Stomach (tissue), 9 donors: ENCODE measurements around the gene CTNNA1. TPM values are rescaled to one million over a fixed set of nuclear protein-coding genes. Genes with fewer than 3 reads are reported as not detected.

ENCODE experiments used
- DNase-seq, 2 donors: peaks; one replicate each; pipeline versions ENCODE4 v3.0.0 to v3.0.0-alpha.2; 2013 to 2019
- H3K27ac ChIP-seq, 5 donors: fragments of 200-600 bp in 4 of 5; sonication (generic) in 4 of 5; one replicate each; pipeline ENCODE4 v1.5.1; 2013 to 2019; ENCODE audit warnings: mild to moderate bottlenecking in 1 of 5, moderate library complexity in 1 of 5
- H3K27me3 ChIP-seq, 3 donors: fragments of 200-600 bp; sonication (generic); one replicate each; pipeline ENCODE4 v1.5.1; 2017 to 2019; ENCODE audit warnings: mixed run types in 1 of 3
- H3K36me3 ChIP-seq, 4 donors: fragments of 200-600 bp; sonication (generic); 1 replicate in 3 of 4; 2 replicates in 1 of 4; pipeline ENCODE4 v1.5.1; 2016 to 2019
- H3K4me1 ChIP-seq, 4 donors: fragments of 200-600 bp; sonication (generic); one replicate each; pipeline ENCODE4 v1.5.1; 2016 to 2019
- H3K4me3 ChIP-seq, 4 donors: fragments of 200-600 bp; sonication (generic) in 3 of 4; one replicate each; pipeline ENCODE4 v1.5.1; 2016 to 2019; ENCODE audit warnings: mild to moderate bottlenecking in 1 of 4
- H3K9me3 ChIP-seq, 4 donors: fragments of 200-600 bp; sonication (generic); one replicate each; pipeline ENCODE4 v1.5.1; 2016 to 2019
- EP300 ChIP-seq: sonication (generic); formaldehyde crosslinking; IDR thresholded peaks from one replicate; pipeline ENCODE4 v1.6.1; 2017; ENCODE audit warnings: antibody characterized with exemption
- POLR2A ChIP-seq, 4 donors: fragments of 450-650 bp; IDR thresholded peaks; one replicate each; pipeline ENCODE4 v1.6.1; 2016; ENCODE audit warnings: antibody characterized with exemption in 4 of 4, control low read depth in 2 of 4, mild to moderate bottlenecking in 1 of 4, moderate library complexity in 1 of 4
- POLR2AphosphoS5 ChIP-seq, 3 donors: sonication (generic); formaldehyde crosslinking; IDR thresholded peaks; one replicate each; pipeline ENCODE4 v1.6.1; 2016; ENCODE audit warnings: antibody characterized with exemption in 3 of 3
- WGBS, 5 donors: extraction: QIAGEN DNeasy Blood & Tissue Kit in 3 of 5; methylation state at CpG; one replicate each; pipeline versions ENCODE4 v1.1.5 to v1.1.7; 2013 to 2018; 5-methylcytosine and 5-hydroxymethylcytosine counted together
- intact Hi-C: fragments of 100-400 bp; cut with DNase I; formaldehyde crosslinking; loops from one replicate; pipeline ENCODE4 v1.15.1; 2023; ENCODE audit warnings: low total_unique reads
- polyA plus RNA-seq, 3 donors: library from polyadenylated mRNA; stranded (reverse); fragments of 200-250 nt; gene quantifications; one replicate each; pipeline ENCODE4 v1.2.3, GENCODE V29; 2013
- total RNA-seq, 5 donors: library from RNA; depleted of rRNA; stranded (reverse); fragments of >200 nt; gene quantifications; one replicate each; pipeline versions ENCODE4 v1.1.0 to v1.2.3, GENCODE V29; 2014 to 2016
- TF ChIP-seq, protein P1 (sequence below), 7 experiments: fragments of 450-650 bp in 4 of 7; fragments of 200-600 bp in 3 of 7; sonication (generic) in 3 of 7; IDR thresholded peaks; one replicate each; pipeline ENCODE4 v1.5.1; 2016 to 2019; ENCODE audit warnings: antibody characterized with exemption in 7 of 7, control low read depth in 2 of 7, mild to moderate bottlenecking in 1 of 7
- donor health status: healthy with polysubstance abuse.
- donor health status: Bipolar disorder and iron deficiency.
- donor health status: healthy.

CTNNA1 gene
- total and polyA plus RNA-seq, 8 donors, result 88.7 to 531 (median 214) TPM

GRCh38 chr5:138720840-138721239 lies 32.4 kb upstream of the CTNNA1 start:
- Histone ChIP-seq H3K36me3 (no peaks in the 10 kb centered on the region), H3K9me3 (no peaks in the 10 kb centered on the region), H3K27me3 (no peaks in the 10 kb centered on the region), H3K4me3 (no peak overlapping the region), H3K27ac (no peak overlapping the region), H3K4me1 (peaks cover 0 to 17% (median 16%) of the 10 kb centered on the region in 4 donors)
- intact Hi-C loops, result no loop called here
- 83 to 95% (median 87%) methylated on average over 2 of the region's 2 CpGs for WGBS, 5 donors
- TF ChIP-seq, protein P1, sequence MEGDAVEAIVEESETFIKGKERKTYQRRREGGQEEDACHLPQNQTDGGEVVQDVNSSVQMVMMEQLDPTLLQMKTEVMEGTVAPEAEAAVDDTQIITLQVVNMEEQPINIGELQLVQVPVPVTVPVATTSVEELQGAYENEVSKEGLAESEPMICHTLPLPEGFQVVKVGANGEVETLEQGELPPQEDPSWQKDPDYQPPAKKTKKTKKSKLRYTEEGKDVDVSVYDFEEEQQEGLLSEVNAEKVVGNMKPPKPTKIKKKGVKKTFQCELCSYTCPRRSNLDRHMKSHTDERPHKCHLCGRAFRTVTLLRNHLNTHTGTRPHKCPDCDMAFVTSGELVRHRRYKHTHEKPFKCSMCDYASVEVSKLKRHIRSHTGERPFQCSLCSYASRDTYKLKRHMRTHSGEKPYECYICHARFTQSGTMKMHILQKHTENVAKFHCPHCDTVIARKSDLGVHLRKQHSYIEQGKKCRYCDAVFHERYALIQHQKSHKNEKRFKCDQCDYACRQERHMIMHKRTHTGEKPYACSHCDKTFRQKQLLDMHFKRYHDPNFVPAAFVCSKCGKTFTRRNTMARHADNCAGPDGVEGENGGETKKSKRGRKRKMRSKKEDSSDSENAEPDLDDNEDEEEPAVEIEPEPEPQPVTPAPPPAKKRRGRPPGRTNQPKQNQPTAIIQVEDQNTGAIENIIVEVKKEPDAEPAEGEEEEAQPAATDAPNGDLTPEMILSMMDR (IDR thresholded peaks at IDR 0.05), result no peak
- TF ChIP-seq POLR2A (IDR thresholded peaks at IDR 0.05), result no peak
- TF ChIP-seq POLR2AphosphoS5 (IDR thresholded peaks at IDR 0.05), result no peak
- TF ChIP-seq EP300, result no peak
- no peak for DNase-seq

DNA sequence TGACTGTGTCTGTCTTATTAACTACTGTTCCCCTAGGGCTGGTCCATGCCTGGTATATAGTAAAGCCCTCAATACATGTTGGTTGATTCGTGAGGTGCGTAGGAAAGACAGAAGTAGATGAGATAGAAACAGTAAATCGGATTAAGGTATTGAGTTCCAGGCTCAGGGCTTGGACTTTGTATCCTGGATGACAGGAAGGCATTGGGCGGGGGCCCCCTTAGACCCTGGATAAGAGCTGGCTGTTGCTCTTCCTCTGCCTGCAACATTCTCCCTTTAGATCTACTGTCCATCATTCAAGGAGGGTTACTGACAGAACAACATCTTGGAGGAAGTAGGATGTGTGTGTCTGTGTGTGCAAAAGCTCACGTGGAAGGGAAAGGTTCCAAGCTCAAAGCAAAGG lies 31.2 kb upstream of the CTNNA1 start:
- H3K4me3 ChIP-seq, result no peak overlapping the region
- DNase-seq, result no peak
- H3K36me3 ChIP-seq, result no peaks in the 10 kb centered on the region
- H3K4me1 ChIP-seq, result peaks cover 0 to 20% (median 17%) of the 10 kb centered on the region in 4 donors
- intact Hi-C loops, result no loop called here
- H3K27me3 ChIP-seq, result no peaks in the 10 kb centered on the region
- TF ChIP-seq, protein P1 (IDR thresholded peaks at IDR 0.05), result no peak
- TF ChIP-seq POLR2AphosphoS5 (IDR thresholded peaks at IDR 0.05) (no peak), EP300 (no peak), POLR2A (IDR thresholded peaks at IDR 0.05) (no peak)
- whole genome bisulfite sequencing, 5 donors, result 74 to 82% (median 79%) methylated on average over 5 of the region's 5 CpGs
- H3K9me3 ChIP-seq, result no peaks in the 10 kb centered on the region
- no peak overlapping the region for H3K27ac ChIP-seq

- 66 to 77% (median 71%) methylated on average over 10 of the region's 10 CpGs for WGBS, 5 donors
- Histone ChIP-seq H3K9me3 (no peaks in the 10 kb centered on the region), H3K36me3 (no peaks in the 10 kb centered on the region), H3K4me1 (peaks cover 0 to 20% (median 17%) of the 10 kb centered on the region in 4 donors), H3K27ac (no peak overlapping the region), H3K27me3 (no peaks in the 10 kb centered on the region), H3K4me3 (no peak overlapping the region)
- DNase-seq, result peak; percentile 65 to 70
- intact Hi-C loops, result no loop called here
- no peak for TF ChIP-seq EP300
- TF ChIP-seq, protein P1 (IDR thresholded peaks at IDR 0.05), result no peak
- no peak for TF ChIP-seq POLR2A (IDR thresholded peaks at IDR 0.05)
- no peak for TF ChIP-seq POLR2AphosphoS5 (IDR thresholded peaks at IDR 0.05)
These were observed 30.6 kb upstream of the CTNNA1 start for GRCh38 chr5:138722544-138723177.

DNA sequence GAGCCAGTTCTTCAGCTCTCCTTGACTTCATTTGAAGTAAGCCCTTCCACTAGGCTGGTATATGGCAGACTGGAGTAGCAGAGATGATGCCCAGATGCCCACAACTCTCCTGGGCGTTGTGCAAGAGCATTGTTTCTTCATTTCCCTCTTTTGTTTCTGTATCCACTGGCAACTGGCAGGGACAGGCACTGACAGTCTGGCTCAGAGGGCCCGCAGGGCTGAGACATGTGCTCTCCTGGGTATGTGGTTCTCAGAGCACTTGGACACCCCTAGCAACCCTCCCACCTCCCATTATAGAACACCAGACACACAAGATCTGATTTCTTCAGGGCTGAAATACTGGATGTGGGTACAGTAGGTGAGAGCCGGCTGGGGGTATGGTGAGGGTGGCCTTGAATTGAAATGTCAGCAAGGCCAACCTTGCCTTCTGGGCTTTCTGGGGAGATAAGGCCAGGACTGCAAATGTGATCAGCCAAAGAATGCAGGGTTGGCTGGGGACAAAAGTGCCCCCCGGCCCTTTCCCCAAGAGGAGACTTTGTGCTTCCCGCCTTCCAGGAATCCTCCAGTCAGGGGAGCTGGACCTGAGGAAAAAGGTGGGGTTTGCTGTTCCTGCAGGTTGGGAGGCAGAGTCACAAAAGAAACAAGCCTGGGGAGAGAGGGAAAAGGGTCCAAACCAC lies 28.6 kb upstream of the CTNNA1 start:
- peaks cover 0 to 20% (median 17%) of the 10 kb centered on the region in 4 donors for H3K4me1 ChIP-seq
- no peaks in the 10 kb centered on the region for H3K36me3 ChIP-seq
- 58 to 73% (median 64%) methylated on average over 5 of the region's 5 CpGs for WGBS, 5 donors
- peak in 1 of 2 donors; percentile 52 for DNase-seq
- intact Hi-C loops, result no loop called here
- no peaks in the 10 kb centered on the region for H3K9me3 ChIP-seq
- no peaks in the 10 kb centered on the region for H3K27me3 ChIP-seq
- peak overlapping the region in 3 of 5 donors; percentile 10 to 77 (median 73) for H3K27ac ChIP-seq
- no peak for TF ChIP-seq EP300
- peak in 1 of 3 donors; percentile 25 for TF ChIP-seq POLR2AphosphoS5 (IDR thresholded peaks at IDR 0.05)
- no peak overlapping the region for H3K4me3 ChIP-seq
